GM18502 (cell line): ENCODE results near the gene MT1X.

ENCODE experiments used
- ATAC-seq: cut with Tn5 transposase; IDR thresholded peaks from one replicate; pipeline ENCODE4 v1.9.1; 2021; ENCODE audit warnings: mild to moderate bottlenecking; ENCODE audit not compliant: unreplicated experiment, poor library complexity

MT1X gene

GRCh38 chr16:56681939-56682702, at the start of gene MT1X:
TSS of gene MT1X (plus strand) at chr16:56682470. CDS start at chr16:56682541, 71 bp downstream.
- ATAC-seq = peak; percentile 99

GRCh38 chr16:56632848-56633365, 49.4 kb upstream of the MT1X start:
- ATAC-seq = no peak

DNA sequence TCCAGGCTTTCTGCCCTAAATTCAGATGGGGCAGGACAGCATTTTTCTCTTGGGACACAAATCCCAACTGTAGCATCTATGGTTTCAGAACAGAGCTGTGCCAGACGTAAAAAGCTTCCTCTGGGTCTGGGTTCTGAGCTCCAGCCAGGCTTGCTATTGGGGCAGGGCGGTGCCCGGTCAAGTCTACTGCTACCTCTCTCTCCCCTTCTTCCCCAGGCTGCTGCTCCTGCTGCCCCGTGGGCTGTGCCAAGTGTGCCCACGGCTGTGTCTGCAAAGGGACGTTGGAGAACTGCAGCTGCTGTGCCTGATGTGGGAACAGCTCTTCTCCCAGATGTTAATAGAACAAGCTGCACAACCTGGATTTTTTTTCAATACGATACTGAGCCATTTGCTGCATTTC, 48.7 kb upstream of the MT1X start:
- ATAC-seq = no peak

DNA sequence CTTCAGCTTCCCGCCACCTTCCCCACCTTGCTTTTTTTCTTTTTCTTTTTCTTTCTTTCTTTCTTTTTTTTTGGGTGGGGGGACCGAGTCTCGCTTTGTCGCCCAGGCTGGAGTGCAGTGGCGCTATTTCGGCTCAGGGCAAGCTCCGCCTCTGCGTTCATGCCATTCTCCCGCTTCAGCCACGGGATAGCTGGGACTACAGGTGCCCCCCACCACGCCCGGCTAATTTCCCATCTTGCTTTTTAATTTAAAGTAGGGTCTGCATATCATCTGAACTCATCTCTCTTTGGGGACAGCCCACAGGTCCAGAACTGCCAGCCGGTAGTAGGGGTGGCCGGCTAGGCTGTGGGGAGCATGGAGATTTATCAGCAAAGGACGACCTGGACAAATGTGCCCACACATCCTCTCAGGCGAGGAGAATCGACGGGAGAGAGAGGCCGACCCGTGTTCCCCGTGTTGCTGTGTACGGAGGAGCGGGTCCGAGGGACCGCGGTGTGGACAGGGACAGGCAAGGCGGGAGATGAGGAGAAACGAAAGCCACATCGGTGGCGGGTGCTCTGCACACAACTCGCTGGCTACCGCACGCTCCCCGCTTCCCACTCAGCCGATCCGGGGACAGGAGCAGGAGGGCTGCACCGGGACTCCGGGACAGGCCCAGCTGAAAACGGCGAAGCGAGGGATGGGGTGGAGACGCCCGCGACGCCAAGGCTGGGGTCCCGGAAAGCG, 47.4 kb upstream of the MT1X start:
- ATAC-seq = no peak

- no peak for ATAC-seq
These were observed 46.8 kb upstream of the MT1X start for GRCh38 chr16:56635441-56635967.

DNA sequence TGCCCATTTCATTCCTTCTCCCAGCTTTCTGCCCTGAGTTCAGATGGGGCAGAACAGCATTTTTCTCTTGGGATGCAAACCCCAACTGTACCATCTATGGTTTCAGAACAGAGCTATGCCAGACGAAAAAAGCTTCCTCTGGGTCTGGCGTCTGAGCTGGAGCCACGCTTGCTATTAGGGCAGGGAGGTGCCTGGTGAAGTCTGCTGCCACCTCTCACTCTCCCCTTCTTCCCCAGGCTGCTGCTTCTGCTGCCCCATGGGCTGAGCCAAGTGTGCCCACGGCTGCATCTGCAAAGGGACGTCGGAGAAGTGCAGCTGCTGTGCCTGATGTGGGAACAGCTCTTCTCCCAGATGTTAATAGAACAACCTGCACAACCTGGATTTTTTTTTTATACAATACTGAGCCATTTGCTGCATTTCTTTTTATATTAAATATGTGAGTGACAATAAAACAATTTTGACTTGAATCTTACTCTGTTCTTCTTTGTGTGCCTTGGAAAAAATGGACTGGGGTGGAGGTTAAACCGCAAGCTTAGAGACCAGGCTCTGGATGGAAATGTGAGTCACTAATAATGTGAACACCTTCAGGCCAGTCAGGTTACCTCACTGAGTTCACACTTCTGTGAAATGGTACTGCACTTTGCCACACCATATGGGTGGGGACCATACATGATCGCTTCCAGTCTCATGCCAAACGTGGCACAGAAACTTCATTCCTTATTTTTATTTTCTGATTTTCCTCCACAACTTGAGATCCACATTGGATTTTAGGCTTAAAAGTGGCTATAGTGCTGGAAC, 45.5 kb upstream of the MT1X start:
- ATAC-seq = no peak

DNA sequence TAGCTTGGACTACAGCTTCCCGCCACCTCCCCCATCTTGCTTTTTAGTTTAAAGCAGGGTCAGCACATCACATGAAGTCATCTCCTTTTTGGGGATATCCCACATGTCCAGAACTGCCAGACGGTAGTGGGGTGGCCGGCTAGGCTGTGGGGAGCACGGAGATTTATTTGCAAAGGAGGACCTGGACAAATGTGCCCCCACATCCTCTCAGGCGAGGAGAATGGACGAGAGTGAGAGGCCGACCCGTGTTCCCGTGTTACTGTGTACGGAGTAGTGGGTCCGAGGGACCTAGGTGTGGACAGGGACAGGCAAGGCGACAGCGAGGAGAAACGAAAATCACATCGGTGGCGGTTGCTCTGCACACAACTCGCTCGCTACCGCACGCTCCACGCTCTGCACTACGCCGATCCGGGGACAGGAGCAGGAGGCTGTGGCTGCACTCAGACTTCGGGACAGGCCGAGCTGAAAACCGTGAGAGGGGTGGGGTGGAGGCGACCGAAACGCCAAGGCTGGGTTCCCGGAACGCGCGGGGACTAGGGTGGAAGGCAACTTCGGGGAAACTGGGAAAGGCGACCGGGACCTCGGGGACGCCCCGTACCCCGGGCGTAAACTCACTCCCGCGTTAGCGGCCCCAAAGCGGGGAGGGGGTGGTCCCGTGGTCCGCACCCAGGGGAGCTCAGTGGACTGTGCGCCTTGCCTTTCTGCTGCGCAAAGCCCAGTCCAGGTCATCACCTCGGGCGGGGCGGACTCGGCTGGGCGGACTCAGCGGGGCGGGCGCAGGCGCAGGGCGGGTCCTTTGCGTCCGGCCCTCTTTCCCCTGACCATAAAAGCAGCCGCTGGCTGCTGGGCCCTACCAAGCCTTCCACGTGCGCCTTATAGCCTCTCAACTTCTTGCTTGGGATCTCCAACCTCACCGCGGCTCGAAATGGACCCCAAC, 44.2 kb upstream of the MT1X start, which contains the start of gene MT1A:
TSS of gene MT1A (plus strand) at position 853 of the 937 bp plus-strand sequence. CDS start at position 926, 73 bp downstream.
- no peak for ATAC-seq

DNA sequence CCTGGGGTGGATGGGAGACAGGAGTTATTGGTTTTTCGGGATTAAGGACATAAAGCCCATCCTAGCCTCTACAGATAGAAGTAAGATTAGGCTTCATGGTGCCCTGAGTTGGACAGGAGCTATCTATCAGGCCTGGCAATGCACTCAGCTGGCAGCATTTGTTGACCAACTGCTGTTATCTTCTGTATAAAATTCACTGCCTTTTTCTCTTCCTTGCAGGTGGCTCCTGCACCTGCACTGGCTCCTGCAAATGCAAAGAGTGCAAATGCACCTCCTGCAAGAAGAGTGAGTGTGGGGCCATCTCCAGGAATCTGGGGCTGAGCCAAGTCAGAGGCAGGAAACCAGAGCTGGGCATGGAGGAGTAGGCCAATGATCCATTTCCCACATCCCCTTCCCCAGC, 43.2 kb upstream of the MT1X start:
- no peak for ATAC-seq

DNA sequence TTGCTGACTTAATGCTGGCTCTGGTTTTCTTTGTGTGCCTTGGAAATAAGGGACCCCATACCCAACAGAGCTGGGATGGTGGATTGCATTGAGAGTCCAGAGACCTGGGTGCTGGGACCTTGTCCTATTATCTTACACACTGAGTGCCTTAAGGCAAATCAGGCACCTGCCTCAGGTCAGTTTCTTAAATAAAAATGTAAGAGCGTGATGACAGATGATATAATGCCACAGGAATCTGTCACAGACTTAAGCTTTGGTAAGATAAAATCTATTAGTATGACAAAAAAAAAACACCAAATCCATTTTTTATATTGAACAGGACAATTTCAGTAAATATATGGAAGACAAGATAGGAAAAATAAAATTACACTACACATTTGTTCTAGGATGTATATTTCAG, 42.2 kb upstream of the MT1X start:
- ATAC-seq = no peak

- no peak for ATAC-seq
These were observed 41.1 kb upstream of the MT1X start for GRCh38 chr16:56641166-56641565.

GRCh38 chr16:56643080-56643778, 39.0 kb upstream of the MT1X start:
- ATAC-seq = peak; percentile 64

DNA sequence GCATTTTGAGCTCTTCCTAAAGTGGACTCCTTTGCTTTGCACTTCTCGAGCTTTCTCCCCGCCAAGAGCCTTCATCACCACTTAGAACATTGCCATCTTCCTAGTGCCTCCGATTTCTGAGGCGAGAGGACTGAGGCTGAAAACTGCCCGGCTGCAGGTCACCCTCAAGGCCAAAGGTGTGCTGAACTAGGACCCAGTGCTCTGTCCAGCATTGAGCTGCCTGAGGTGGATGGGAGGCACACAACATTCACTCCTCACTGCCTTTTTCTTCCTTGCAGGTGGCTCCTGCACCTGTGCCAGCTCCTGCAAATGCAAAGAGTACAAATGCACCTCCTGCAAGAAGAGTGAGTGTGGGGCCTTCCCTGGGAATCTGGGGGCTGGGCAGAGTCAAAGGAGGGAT, 38.4 kb upstream of the MT1X start:
- ATAC-seq = no peak

- ATAC-seq = no peak
These were observed 37.0 kb upstream of the MT1X start for GRCh38 chr16:56645311-56645710.

DNA sequence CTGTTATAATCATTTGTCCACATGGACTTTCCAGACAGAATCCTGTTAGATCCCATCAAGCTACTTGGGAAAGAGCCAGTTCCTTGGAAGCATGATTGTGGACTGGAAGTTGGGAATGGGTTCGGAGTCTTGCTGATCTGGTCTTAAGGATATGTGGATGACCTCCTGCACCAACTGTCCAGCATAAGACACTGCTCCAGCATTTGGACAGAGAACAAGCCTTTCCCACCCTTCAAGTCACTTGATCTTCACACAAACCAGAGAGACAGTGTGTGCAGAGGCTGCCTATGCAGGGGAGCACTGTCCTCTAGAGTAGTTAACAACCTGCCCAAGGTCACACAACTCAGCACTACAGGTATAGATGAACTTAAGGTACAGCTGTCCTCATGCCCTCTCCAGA, 36.4 kb upstream of the MT1X start:
- ATAC-seq = no peak

DNA sequence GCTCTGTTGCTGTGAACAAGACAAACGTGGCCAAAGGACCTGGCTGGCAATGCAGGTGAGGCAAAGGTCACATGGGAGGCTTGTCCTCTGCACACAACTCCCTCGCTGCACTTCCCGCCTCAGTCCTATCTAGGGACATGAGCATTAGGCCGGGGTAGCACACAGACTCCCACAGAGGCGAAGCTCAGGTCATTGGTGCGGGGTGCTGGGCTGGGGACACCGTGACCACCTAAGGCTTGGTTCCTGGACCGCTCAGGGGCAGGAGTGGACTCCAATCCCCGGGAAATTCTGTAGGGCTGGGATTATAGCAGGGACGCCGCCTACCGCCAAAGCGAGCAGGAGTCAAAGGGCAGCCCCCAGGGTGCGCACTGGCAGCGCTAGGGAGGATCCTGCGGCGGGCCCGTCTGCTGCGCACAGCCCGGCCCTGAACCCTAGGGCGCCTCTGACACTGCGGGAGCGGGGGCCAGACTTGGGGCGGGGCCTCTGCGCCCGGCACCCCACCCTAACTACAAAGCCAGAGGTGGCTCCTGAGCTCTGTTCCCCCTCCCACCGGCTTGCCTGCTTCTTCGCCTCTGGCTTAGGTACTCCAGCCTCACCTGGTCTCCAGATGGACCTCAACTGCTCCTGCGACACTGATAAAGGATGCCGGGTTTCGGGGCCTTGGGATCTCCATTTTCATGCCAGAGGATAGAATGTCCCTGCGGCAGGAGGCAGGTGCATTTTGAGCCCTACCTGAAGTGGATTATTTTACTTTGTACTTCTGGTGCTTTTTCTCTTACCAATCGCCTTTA, 34.4 kb upstream of the MT1X start:
- ATAC-seq = no peak

DNA sequence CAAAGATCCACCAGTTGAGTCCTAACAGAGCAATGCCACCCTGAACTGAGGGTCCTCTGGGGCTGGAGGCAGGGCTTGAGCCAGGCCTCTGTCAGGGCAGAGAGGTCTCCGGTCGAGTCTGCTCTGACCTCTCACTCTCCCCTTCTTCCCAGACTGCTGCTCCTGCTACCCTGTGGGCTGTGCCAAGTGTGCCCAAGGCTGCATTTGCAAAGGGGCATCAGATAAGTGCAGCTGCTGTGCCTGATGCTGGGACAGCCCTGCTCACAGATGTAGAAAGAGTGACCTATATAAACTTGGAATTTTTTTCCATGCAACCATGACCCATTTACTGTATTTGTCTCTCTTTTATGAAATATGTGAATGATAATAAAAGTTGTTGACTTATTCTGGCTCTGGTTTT, 33.0 kb upstream of the MT1X start:
- ATAC-seq = no peak

GRCh38 chr16:56649820-56650219, 32.5 kb upstream of the MT1X start:
- ATAC-seq = no peak

GRCh38 chr16:56651586-56651985, 30.7 kb upstream of the MT1X start, which contains the start of gene MT1B:
TSS of gene MT1B (plus strand) at chr16:56651886. CDS start at chr16:56651954, 68 bp downstream.
- no peak for ATAC-seq
